GM19193 (cell line): ENCODE measurements around the gene GRM2.

ENCODE experiments used
- POLR2A ChIP-seq: IDR thresholded peaks from 4 replicates; pipeline ENCODE4 v1.6.1; 2011; ENCODE audit not compliant: insufficient read depth, insufficient read length; ENCODE audit errors: extremely low read depth

GRM2 gene

DNA sequence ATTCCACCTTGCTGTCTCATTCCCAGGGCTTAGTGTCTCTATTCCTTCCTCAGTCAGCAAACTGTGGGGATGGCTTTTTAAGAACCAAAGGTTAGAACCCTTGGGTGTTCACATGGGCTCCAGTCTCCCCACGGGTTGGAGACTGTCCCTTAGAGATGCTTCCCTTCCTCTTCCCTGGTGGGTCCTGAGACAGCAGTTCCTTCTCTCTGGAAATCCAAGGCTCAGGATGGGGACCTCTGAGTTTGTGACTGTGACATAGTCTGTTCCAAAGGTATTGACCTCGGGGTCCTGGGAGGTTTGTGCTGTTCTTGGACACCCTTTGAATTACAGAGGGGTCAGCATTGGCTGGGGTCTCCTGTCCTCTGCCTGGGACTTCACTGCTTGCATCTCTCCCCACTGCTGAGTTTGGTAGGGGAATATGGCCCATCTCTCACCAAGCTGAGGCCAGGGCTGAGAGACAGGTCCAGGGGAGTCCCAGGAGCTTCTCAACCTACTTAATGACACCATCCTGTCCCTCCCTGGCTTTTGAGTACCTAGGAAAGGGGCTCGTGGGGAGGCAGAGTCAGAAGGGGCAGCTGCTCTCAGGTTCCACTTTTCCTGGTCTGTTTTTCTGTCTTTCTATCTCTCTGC is 1.5 kb downstream of the GRM2 start:
- no peak for TF ChIP-seq POLR2A

DNA sequence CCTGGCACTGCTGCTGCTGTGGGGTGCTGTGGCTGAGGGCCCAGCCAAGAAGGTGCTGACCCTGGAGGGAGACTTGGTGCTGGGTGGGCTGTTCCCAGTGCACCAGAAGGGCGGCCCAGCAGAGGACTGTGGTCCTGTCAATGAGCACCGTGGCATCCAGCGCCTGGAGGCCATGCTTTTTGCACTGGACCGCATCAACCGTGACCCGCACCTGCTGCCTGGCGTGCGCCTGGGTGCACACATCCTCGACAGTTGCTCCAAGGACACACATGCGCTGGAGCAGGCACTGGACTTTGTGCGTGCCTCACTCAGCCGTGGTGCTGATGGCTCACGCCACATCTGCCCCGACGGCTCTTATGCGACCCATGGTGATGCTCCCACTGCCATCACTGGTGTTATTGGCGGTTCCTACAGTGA is 2.1 kb downstream of the GRM2 start:
- TF ChIP-seq POLR2A = no peak

DNA sequence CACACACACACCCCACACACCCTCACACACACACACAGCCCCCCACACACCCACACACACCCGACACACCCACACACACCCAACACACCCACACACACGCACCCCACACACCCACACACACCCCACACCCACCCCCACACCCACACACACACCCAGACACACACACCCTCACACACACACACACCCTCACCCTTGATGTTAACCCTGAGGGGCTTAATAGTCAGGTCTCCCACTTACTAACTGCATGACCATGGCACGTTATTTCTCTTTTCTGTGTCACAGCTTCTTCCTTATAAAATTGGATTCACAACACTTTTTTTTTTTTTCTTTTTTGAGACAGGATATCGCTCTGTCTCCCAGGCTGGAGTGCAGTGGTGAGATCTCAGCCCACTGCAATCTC is 2.8 kb downstream of the GRM2 start:
- TF ChIP-seq POLR2A = no peak

DNA sequence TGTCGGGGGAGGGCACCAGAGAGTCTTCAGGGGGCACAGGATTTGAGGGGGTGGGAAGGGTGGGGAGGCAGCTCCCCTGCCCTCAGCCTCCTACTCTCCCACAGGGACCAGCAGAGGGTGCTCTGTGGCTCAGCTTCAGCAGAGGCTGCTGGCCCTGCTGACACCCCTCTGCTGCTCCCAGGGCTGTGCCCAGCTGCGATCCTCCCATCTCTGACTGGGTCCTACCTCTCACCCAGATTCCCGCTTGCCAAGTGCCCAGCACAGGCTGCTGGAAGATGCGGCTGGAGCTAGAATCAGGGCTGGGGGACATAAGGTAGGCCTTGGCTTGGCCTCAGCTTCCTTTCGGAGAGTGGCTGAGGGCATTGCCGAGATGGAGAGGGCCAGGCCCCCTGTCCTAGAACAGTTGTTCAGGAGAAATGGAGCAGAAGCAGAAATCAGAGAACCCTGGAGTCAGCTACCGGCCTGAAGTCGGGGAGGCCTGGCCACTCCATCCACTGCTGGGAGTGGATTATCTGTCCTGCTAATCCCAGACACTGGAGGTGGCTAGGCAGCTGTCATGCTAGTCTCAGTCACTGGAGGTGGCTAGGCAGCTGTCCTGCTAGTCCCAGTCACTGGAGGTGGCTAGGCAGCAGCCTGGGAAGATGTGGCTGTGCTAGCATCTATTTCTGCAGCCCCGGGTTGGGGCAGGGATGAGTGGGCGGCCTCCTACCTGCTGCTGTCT is 3.9 kb downstream of the GRM2 start:
- no peak for TF ChIP-seq POLR2A

DNA sequence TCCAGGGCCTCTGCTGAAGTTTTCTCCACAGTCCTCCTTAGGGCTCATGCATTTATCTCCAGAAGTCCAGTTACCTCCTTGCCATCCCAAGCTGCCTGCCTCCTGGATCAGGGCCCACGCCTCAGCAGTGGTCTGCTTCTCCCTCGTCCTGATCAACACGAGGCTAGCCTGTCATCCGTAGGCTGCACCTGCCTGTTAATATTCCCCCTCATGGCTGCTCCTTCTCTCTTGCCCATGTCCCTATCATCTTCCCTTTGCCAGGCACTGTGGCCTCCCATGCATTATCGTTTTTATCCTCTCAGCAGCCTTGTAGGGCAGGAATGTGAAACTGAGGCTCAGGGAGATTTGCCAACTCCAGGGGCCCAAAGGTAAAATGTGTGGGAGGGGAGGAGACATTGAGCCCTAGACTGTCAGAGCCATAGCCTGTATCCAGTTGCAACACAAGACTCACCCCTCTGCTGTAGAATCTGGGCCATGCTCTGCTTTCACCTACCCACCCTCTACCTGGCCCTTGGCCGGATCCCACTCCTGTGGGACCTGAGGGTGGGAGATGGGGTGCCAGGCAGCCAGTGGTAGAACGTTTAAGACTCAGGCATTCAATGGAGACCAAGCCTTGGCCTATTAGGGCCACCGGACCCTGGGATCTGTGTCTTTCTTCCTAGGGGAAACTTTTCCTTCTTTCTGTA is 4.6 kb downstream of the GRM2 start:
- no peak for TF ChIP-seq POLR2A

DNA sequence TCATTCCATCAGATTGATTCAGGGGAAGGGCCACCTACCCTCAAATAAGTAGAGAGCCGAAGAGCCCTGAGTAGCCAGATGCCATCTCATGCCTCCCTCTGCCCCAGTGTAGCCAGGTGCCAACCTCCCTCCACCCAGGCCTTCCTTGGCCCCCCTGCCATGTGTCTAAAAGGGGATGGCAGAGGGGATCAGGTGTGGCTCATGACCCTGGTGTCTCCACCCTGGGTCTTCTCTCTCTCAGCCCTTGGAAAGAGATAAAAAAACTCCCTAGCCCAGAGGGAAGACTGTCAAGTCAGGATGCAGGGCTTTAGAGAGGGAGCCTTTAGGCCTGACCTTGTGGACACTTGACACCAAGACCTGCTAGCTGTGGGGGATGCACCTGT is 5.2 kb downstream of the GRM2 start:
- no peak for TF ChIP-seq POLR2A

DNA sequence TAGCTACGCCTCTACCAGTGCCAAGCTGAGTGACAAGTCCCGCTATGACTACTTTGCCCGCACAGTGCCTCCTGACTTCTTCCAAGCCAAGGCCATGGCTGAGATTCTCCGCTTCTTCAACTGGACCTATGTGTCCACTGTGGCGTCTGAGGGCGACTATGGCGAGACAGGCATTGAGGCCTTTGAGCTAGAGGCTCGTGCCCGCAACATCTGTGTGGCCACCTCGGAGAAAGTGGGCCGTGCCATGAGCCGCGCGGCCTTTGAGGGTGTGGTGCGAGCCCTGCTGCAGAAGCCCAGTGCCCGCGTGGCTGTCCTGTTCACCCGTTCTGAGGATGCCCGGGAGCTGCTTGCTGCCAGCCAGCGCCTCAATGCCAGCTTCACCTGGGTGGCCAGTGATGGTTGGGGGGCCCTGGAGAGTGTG is 5.7 kb downstream of the GRM2 start:
- no peak for TF ChIP-seq POLR2A

DNA sequence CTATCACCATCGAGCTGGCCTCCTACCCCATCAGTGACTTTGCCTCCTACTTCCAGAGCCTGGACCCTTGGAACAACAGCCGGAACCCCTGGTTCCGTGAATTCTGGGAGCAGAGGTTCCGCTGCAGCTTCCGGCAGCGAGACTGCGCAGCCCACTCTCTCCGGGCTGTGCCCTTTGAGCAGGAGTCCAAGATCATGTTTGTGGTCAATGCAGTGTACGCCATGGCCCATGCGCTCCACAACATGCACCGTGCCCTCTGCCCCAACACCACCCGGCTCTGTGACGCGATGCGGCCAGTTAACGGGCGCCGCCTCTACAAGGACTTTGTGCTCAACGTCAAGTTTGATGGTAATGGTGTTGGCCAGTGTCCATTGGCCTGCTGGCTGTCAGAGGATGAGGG is 6.1 kb downstream of the GRM2 start:
- TF ChIP-seq POLR2A = no peak

DNA sequence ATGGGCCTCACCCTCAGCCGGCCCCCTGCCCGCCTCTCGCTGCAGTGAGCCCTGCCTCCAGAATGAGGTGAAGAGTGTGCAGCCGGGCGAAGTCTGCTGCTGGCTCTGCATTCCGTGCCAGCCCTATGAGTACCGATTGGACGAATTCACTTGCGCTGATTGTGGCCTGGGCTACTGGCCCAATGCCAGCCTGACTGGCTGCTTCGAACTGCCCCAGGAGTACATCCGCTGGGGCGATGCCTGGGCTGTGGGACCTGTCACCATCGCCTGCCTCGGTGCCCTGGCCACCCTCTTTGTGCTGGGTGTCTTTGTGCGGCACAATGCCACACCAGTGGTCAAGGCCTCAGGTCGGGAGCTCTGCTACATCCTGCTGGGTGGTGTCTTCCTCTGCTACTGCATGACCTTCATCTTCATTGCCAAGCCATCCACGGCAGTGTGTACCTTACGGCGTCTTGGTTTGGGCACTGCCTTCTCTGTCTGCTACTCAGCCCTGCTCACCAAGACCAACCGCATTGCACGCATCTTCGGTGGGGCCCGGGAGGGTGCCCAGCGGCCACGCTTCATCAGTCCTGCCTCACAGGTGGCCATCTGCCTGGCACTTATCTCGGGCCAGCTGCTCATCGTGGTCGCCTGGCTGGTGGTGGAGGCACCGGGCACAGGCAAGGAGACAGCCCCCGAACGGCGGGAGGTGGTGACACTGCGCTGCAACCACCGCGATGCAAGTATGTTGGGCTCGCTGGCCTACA is 8.5 kb downstream of the GRM2 start:
- TF ChIP-seq POLR2A = no peak

DNA sequence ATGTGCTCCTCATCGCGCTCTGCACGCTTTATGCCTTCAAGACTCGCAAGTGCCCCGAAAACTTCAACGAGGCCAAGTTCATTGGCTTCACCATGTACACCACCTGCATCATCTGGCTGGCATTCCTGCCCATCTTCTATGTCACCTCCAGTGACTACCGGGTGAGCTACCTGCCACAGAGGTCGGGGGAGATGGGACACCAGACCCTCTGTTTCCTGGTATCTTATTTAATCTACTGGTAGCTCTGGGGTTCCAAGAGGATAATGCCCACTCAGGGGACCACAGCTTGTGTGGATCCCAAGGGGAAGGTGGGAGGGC is 9.1 kb downstream of the GRM2 start:
- no peak for TF ChIP-seq POLR2A

DNA sequence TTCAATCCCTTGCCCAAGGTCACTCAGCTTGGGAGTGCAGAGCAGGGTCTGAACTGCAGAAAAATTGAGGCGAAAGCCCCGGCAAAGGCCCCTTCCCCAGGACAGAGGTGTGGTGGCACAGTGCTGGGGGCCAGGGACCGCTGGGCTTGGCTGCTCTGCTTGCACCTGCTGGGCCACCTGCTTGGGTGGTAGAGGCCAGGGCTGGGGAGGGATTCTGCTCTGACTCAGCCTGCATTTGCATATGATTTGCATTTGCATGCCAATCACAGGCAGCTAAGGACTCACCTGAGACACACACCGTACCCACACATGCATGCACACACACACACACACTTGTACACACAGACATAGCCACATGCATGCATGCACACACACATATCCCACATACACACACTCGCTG is 9.9 kb downstream of the GRM2 start:
- TF ChIP-seq POLR2A = no peak

DNA sequence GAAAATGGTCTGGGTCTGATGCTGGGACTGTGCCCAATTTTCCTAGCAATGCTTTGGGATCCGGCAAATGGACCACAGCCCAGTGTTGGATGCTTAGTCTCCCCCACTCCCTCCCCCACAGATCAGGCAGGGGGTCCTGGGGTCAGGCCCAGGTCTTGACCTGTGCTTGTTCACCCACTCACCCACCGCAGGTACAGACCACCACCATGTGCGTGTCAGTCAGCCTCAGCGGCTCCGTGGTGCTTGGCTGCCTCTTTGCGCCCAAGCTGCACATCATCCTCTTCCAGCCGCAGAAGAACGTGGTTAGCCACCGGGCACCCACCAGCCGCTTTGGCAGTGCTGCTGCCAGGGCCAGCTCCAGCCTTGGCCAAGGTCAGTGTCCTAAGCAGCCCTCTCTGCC is 10.6 kb downstream of the GRM2 start:
- TF ChIP-seq POLR2A = no peak

DNA sequence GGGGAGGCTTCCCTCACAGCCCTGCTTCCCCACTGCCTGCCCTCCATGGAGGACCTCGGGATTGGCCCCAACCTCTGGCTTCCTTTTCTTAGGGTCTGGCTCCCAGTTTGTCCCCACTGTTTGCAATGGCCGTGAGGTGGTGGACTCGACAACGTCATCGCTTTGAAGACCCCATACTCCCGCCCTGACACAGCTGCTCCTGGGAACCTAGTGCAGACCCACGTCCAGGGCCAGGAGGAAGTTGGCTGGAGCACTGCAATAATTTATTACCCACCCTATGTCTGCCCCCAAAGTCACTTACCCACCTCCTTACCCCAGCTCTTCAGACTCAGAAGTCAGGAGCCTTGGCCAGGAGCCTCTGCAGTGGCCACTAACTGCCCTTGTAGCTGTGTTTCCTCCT is 11.1 kb downstream of the GRM2 start:
- TF ChIP-seq POLR2A = no peak

DNA sequence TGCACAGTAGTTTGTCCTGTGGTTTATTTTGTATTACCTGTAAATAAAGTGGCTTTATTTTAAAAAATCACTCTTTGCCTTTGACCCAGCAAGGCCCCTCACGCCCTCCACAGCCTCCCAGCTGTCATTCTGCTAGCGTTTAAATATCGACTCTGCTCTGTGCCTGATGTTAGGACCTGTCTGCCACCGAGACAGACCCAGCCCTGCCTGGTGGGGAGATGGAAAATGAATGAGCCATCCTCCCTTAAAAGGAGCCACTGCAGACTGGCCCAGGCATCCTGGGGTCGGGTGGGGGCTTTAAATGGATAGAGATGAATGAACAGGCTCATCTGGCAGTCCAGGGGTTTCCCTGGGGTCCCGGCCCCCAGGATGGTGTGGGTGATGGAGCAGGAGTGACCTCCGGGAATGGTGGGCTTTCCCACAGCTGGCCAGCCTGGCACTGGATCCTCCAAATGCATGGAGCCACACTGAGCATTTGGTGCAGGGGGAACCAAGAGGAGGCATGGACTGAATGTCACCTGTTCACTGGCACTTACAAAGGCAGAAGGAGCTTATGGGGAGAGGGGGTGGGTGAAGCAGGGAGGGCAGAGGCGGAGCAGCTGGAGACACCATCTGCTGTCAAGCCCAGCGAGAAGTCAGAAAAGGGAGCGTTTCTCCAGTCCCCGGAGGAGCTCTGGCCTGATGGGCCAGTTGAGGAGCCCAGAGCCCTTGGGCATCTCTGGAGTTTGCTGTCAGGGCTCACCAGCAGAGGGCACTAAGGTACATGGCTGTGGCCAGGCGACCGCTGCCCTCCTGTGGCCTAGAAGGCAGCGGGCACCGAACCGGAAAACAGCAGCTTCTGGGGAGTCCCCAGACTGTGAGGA is 11.9 kb downstream of the GRM2 start:
- no peak for TF ChIP-seq POLR2A
